ENCODE results near the gene TBC1D22A. TPM values are rescaled to one million over a fixed set of nuclear protein-coding genes. Genes with fewer than 3 reads are reported as not detected.

Gene TBC1D22A
- total and polyA plus RNA-seq, 2 donors (not counting 3 experiments of a cell fraction or from before 2014, with no cell fraction given), result 26.1 to 32.4 TPM

DNA sequence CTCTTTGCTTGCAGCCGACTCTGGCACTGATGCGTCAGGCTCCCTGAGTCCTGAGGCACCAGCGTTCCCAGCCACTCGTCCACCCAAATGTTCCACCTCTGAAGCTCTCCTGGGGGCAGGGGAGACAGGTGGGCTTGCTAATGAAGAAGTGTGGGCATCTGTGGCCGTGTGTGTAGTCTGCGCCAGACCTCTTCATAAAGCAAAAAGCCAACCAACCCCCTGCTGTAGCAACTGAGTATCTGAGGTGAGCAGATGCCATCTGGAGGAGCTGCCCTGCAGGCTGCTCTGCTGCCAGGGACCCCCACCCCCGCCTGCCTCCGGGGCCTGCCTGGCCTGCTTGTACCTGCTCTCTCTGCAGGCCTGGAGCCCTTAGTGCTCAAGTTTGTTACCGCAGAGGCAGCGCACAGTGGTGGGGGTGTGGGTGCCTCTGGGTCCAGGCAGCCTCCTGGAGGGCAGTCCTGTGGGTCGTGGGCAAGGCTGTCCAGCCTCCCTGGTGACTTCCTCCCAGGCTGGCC is 272.5 kb downstream of the TBC1D22A start:
- no peak for TF ChIP-seq JUN (IDR thresholded peaks at IDR 0.05; ENCODE audit: borderline replicate concordance, insufficient read depth, insufficient read length, low read depth)
- TF ChIP-seq EZH2 (IDR thresholded peaks at IDR 0.05; ENCODE audit: borderline replicate concordance, low read depth, low read length, severe bottlenecking), result no peak
- no peak for TF ChIP-seq POLR2AphosphoS5 (IDR thresholded peaks at IDR 0.05; ENCODE audit: insufficient read depth, low read depth, low read length)
- TF ChIP-seq, protein P1, sequence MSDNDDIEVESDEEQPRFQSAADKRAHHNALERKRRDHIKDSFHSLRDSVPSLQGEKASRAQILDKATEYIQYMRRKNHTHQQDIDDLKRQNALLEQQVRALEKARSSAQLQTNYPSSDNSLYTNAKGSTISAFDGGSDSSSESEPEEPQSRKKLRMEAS (IDR thresholded peaks at IDR 0.05; ENCODE audit: insufficient read depth, insufficient read length), result no peak
- no peak for TF ChIP-seq MYC (IDR thresholded peaks at IDR 0.05; ENCODE audit: low read depth, low read length)
- no peak for TF ChIP-seq POLR2A (IDR thresholded peaks at IDR 0.05; ENCODE audit: low read depth, low read length)
- TF ChIP-seq FOS (IDR thresholded peaks at IDR 0.05; ENCODE audit: borderline replicate concordance, insufficient read depth, low read length), result no peak
- TF ChIP-seq GATA2 (IDR thresholded peaks at IDR 0.05; ENCODE audit: insufficient read depth, insufficient read length, low read depth, low read length), result no peak
- no peak for DNase-seq (ENCODE audit: low read depth, low spot score)
- no peak overlapping the region for H3K4me3 ChIP-seq (replicated peaks in 1 of 3; ENCODE audit: insufficient read depth in 1 of 3, low read depth in 1 of 3, low read length in 3 of 3)
- intact Hi-C loops (cut with micrococcal nuclease) (no loop called here), dilution Hi-C loops (cut with MboI; ENCODE audit: extremely low pct_ligation_motif_present, low sequenced_read_pairs) (no loop called here)
- no peak overlapping the region for H3K9ac ChIP-seq (replicated peaks; ENCODE audit: extremely low read depth, insufficient read depth, low read length)
- no peak overlapping the region for H3K27ac ChIP-seq (ENCODE audit: insufficient read depth, low read depth, low read length)
- H3K4me2 ChIP-seq (ENCODE audit: insufficient read depth, low read length), result no peak overlapping the region
- H3K9me3 ChIP-seq (replicated peaks; ENCODE audit: control insufficient read depth, insufficient read depth, low read length), result no peaks in the 10 kb centered on the region
- no peak overlapping the region for H2AFZ ChIP-seq (ENCODE audit: low read depth, low read length)
- ChIA-PET CTCF (no interaction called here), POLR2A (no interaction called here)
- H4K20me1 ChIP-seq (replicated peaks; ENCODE audit: control insufficient read depth, extremely low read depth, insufficient read depth, low read length), result no peaks in the 10 kb centered on the region
- BruUV-seq (replicated peaks), result no TSS peak
- H3K4me1 ChIP-seq (ENCODE audit: control insufficient read depth, extremely low read depth, insufficient read depth, low read length), result peaks cover 6% of the 10 kb centered on the region
- no peaks in the 10 kb centered on the region for H3K27me3 ChIP-seq (ENCODE audit: control insufficient read depth in 2 of 2, insufficient read depth in 2 of 2, low read length in 2 of 2)
- peaks cover 0 to 2% of the 10 kb centered on the region in 2 experiments for H3K36me3 ChIP-seq (ENCODE audit: control insufficient read depth in 2 of 2, extremely low read depth in 1 of 2, insufficient read depth in 2 of 2, low read length in 2 of 2)
- FAIRE-seq, result no peak
- H3K79me2 ChIP-seq (ENCODE audit: control insufficient read depth, insufficient read depth, low read length), result no peaks in the 10 kb centered on the region
- no peaks in the 10 kb centered on the region for H3K9me1 ChIP-seq (replicated peaks; ENCODE audit: control insufficient read depth, extremely low read depth, insufficient read depth, low read length)

DNA sequence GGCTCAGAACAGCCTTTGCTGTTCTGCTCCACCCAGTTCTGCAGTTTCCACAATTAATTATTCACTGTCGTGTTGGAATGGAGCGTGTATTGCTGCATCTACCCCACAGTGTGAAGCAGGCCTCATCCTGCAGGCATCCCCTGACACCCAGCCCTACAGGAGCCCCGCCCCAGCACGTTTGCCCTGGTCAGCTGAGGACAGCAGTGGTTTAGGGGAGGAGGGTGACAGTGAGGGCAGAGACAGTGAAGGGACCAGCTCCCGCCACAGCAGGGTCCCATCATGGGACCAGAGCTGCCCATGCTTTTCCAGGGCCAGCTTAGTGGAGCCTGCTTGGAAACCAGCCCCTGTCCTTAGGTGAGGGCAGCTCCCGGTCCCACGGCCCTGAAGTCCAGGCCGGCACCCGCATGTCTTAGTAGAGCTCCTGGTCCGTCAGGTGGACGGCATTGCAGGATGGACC is 273.0 kb downstream of the TBC1D22A start:
- H4K20me1 ChIP-seq (replicated peaks; ENCODE audit: control insufficient read depth, extremely low read depth, insufficient read depth, low read length), result no peaks in the 10 kb centered on the region
- H3K79me2 ChIP-seq (ENCODE audit: control insufficient read depth, insufficient read depth, low read length), result no peaks in the 10 kb centered on the region
- CTCF ChIA-PET, result no interaction called here
- H3K4me2 ChIP-seq (ENCODE audit: insufficient read depth, low read length), result no peak overlapping the region
- BruUV-seq (replicated peaks), result no TSS peak
- dilution Hi-C loops (cut with MboI; ENCODE audit: extremely low pct_ligation_motif_present, low sequenced_read_pairs) (no loop called here), intact Hi-C loops (cut with micrococcal nuclease) (no loop called here)
- no peaks in the 10 kb centered on the region for H3K27me3 ChIP-seq (ENCODE audit: control insufficient read depth in 2 of 2, insufficient read depth in 2 of 2, low read length in 2 of 2)
- no peaks in the 10 kb centered on the region for H3K9me1 ChIP-seq (replicated peaks; ENCODE audit: control insufficient read depth, extremely low read depth, insufficient read depth, low read length)
- POLR2A ChIA-PET, result no interaction called here
- H3K9me3 ChIP-seq (replicated peaks; ENCODE audit: control insufficient read depth, insufficient read depth, low read length), result no peaks in the 10 kb centered on the region
- no peak overlapping the region for H3K4me3 ChIP-seq (replicated peaks in 1 of 3; ENCODE audit: insufficient read depth in 1 of 3, low read depth in 1 of 3, low read length in 3 of 3)
- H3K4me1 ChIP-seq (ENCODE audit: control insufficient read depth, extremely low read depth, insufficient read depth, low read length), result peaks cover 2% of the 10 kb centered on the region
- no peak overlapping the region for H3K9ac ChIP-seq (replicated peaks; ENCODE audit: extremely low read depth, insufficient read depth, low read length)
- DNase-seq (ENCODE audit: low read depth, low spot score) (no peak), FAIRE-seq (no peak)
- peaks cover 0 to 2% of the 10 kb centered on the region in 2 experiments for H3K36me3 ChIP-seq (ENCODE audit: control insufficient read depth in 2 of 2, extremely low read depth in 1 of 2, insufficient read depth in 2 of 2, low read length in 2 of 2)
- TF ChIP-seq EZH2 (IDR thresholded peaks at IDR 0.05; ENCODE audit: borderline replicate concordance, low read depth, low read length, severe bottlenecking) (no peak), MYC (IDR thresholded peaks at IDR 0.05; ENCODE audit: low read depth, low read length) (no peak), POLR2AphosphoS5 (IDR thresholded peaks at IDR 0.05; ENCODE audit: insufficient read depth, low read depth, low read length) (no peak), FOS (IDR thresholded peaks at IDR 0.05; ENCODE audit: borderline replicate concordance, insufficient read depth, low read length) (no peak), GATA2 (IDR thresholded peaks at IDR 0.05; ENCODE audit: insufficient read depth, insufficient read length, low read depth, low read length) (no peak), JUN (IDR thresholded peaks at IDR 0.05; ENCODE audit: borderline replicate concordance, insufficient read depth, insufficient read length, low read depth) (no peak), POLR2A (IDR thresholded peaks at IDR 0.05; ENCODE audit: low read depth, low read length) (no peak)
- TF ChIP-seq, protein P1 (IDR thresholded peaks at IDR 0.05; ENCODE audit: insufficient read depth, insufficient read length), result no peak
- TF ChIP-seq, protein P2, sequence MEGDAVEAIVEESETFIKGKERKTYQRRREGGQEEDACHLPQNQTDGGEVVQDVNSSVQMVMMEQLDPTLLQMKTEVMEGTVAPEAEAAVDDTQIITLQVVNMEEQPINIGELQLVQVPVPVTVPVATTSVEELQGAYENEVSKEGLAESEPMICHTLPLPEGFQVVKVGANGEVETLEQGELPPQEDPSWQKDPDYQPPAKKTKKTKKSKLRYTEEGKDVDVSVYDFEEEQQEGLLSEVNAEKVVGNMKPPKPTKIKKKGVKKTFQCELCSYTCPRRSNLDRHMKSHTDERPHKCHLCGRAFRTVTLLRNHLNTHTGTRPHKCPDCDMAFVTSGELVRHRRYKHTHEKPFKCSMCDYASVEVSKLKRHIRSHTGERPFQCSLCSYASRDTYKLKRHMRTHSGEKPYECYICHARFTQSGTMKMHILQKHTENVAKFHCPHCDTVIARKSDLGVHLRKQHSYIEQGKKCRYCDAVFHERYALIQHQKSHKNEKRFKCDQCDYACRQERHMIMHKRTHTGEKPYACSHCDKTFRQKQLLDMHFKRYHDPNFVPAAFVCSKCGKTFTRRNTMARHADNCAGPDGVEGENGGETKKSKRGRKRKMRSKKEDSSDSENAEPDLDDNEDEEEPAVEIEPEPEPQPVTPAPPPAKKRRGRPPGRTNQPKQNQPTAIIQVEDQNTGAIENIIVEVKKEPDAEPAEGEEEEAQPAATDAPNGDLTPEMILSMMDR (IDR thresholded peaks at IDR 0.05; ENCODE audit: extremely low read depth in 1 of 2, insufficient read depth in 1 of 2, low read depth in 1 of 2, low read length in 2 of 2), result no peak
- H2AFZ ChIP-seq (ENCODE audit: low read depth, low read length), result no peak overlapping the region
- no peak overlapping the region for H3K27ac ChIP-seq (ENCODE audit: insufficient read depth, low read depth, low read length)
